Neural cell (in vitro differentiated cells): ENCODE data around the gene CAMK2G. TPM values are rescaled to one million over a fixed set of nuclear protein-coding genes. Genes with fewer than 3 reads are reported as not detected.

Source experiments
- H2AFZ ChIP-seq: fragments of 200-600, 300-800 bp; sonication (generic), shearing (Covaris generic); 2 replicates; pipeline ENCODE4 v1.6.0; 2014; ENCODE audit warnings: low read depth, mild to moderate bottlenecking, antibody characterized with exemption, low read length, moderate library complexity
- H3F3A ChIP-seq: fragments of 200-600 bp; shearing (Covaris generic); 2 replicates; pipeline ENCODE4 v1.6.1; 2016; ENCODE audit warnings: mild to moderate bottlenecking, moderate library complexity, mixed read lengths, antibody characterized with exemption, low read length; ENCODE audit not compliant: insufficient read depth, poor library complexity, severe bottlenecking
- H3K27ac ChIP-seq: fragments of 200-600, 300-800 bp; sonication (generic), shearing (Covaris generic); 2 replicates; pipeline ENCODE4 v1.5.1; 2014; ENCODE audit warnings: mild to moderate bottlenecking, low read length, moderate library complexity
- H3K27me3 ChIP-seq: fragments of 300-800, 200-600 bp; sonication (generic), shearing (Covaris generic); 2 replicates; pipeline ENCODE4 v1.6.0; 2014; ENCODE audit warnings: mild to moderate bottlenecking, low read depth, low read length, moderate library complexity; ENCODE audit not compliant: insufficient read depth
- H3K36me3 ChIP-seq: fragments of 300-800, 200-600 bp; sonication (generic), shearing (Covaris generic); 2 replicates; pipeline ENCODE4 v1.5.1; 2014; ENCODE audit warnings: mild to moderate bottlenecking, antibody characterized with exemption, low read length, moderate library complexity; ENCODE audit not compliant: insufficient read depth
- H3K4me2 ChIP-seq: fragments of 300-800, 200-600 bp; sonication (generic), shearing (Covaris generic); 2 replicates; pipeline ENCODE4 v1.6.0; 2014; ENCODE audit warnings: mild to moderate bottlenecking, low read length
- H3K4me3 ChIP-seq: fragments of 300-800, 200-600 bp; sonication (generic), shearing (Covaris generic); 2 replicates; pipeline ENCODE4 v1.5.1; 2014; ENCODE audit warnings: mild to moderate bottlenecking, low read length, moderate library complexity
- H3K79me2 ChIP-seq: fragments of 200-600 bp; shearing (Covaris generic); replicated peaks from 2 replicates; pipeline ENCODE4 v1.6.0; 2014; ENCODE audit warnings: mild to moderate bottlenecking, low read length, moderate library complexity; ENCODE audit not compliant: insufficient read depth
- H3K9ac ChIP-seq: fragments of 300-800, 200-600 bp; sonication (generic), shearing (Covaris generic); 2 replicates; pipeline ENCODE4 v1.6.1; 2016; ENCODE audit warnings: mild to moderate bottlenecking, low read length, mixed read lengths
- H3K9me2 ChIP-seq: fragments of 200-600 bp; shearing (Covaris generic); 2 replicates; pipeline ENCODE4 v1.6.1; 2016; ENCODE audit warnings: mild to moderate bottlenecking, low read length, mixed read lengths; ENCODE audit not compliant: insufficient read depth
- H3K9me3 ChIP-seq: fragments of 200-600, 300-800 bp; sonication (generic), shearing (Covaris generic); 2 replicates; pipeline ENCODE4 v1.6.1; 2016; ENCODE audit warnings: mild to moderate bottlenecking, mixed run types, low read length, moderate library complexity, mixed read lengths
- H4K20me1 ChIP-seq: fragments of 200-600 bp; shearing (Covaris generic); 2 replicates; pipeline ENCODE4 v1.6.1; 2016; ENCODE audit warnings: mild to moderate bottlenecking, mixed run types; ENCODE audit not compliant: insufficient read depth
- EP300 ChIP-seq: fragments of 450-650 bp; conservative IDR thresholded peaks from 2 replicates; pipeline ENCODE4 v1.6.1; 2014; ENCODE audit warnings: antibody characterized with exemption, mild to moderate bottlenecking, moderate library complexity; ENCODE audit not compliant: poor library complexity, severe bottlenecking
- EZH2 ChIP-seq: fragments of 200-600, 300-800 bp; shearing (Covaris generic), sonication (generic); IDR thresholded peaks from 2 replicates; pipeline ENCODE4 v1.6.1; 2014; ENCODE audit warnings: antibody characterized with exemption, low read length, borderline replicate concordance, mild to moderate bottlenecking; ENCODE audit not compliant: insufficient read depth, poor library complexity, severe bottlenecking
- MXI1 ChIP-seq: fragments of 450-650 bp; conservative IDR thresholded peaks from 2 replicates; pipeline ENCODE4 v1.6.1; 2014; ENCODE audit warnings: antibody characterized with exemption, mild to moderate bottlenecking; ENCODE audit not compliant: poor library complexity, severe bottlenecking
- RAD21 ChIP-seq: fragments of 450-650 bp; conservative IDR thresholded peaks from 2 replicates; pipeline ENCODE4 v1.6.1; 2014; ENCODE audit warnings: antibody characterized with exemption, mild to moderate bottlenecking, moderate library complexity
- SMC3 ChIP-seq: fragments of 450-650 bp; conservative IDR thresholded peaks from 2 replicates; pipeline ENCODE4 v1.6.1; 2014; ENCODE audit warnings: antibody characterized with exemption, mild to moderate bottlenecking, moderate library complexity; ENCODE audit not compliant: poor library complexity
- TAF1 ChIP-seq: IDR thresholded peaks from 2 replicates; pipeline ENCODE4 v1.6.1; 2012; ENCODE audit warnings: low read depth
- polyA plus RNA-seq: library from polyadenylated mRNA; depleted of rRNA; stranded (reverse); fragments of >200 nt; gene quantifications from 2 replicates; pipeline ENCODE4 v1.2.3, GENCODE V29; 2014
- TF ChIP-seq, protein P1 (sequence below): IDR thresholded peaks from 2 replicates; pipeline ENCODE4 v1.6.1; 2012; ENCODE audit warnings: borderline replicate concordance

Gene CAMK2G
- polyA plus RNA-seq, 1 donor from 2014 or later, result 55.4 TPM

DNA sequence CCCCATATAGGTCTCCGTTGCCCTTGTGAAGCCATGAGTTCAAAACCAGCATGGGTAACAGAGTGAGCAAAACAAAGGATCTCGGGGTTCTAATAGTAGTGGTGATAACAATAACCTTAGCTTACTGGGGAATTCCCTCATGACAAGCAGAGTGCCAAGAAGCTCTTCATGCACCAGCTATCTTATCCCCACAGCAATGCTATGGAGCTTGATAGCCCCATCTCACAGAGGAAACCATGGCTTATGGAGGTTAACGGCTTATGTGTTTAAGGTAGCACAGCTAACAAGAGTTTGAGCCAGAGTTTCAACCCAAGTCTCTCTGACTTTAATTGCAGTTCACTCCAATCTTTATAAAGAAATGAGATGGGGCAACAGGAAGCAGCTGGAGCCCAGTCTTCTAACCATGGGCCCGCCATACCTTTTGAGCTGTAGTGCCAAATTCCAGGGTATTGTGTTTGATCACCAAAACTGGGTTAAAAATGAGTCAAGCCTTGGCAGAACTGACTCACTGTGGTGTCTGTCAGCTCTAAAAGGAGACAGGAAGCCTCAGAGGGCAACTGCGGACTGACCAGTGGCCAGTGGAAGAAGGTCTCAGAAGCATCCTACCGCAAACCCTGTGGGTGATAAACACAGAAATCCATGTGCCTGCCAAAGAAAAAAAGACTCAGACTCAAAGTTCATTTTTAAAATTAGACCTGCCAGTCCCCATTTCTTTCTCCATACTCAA, 20.1 kb upstream of the CAMK2G start:
- H3K4me2 ChIP-seq, result no peak overlapping the region
- no peaks in the 10 kb centered on the region for H3F3A ChIP-seq
- no peaks in the 10 kb centered on the region for H3K9me3 ChIP-seq
- H3K27ac ChIP-seq, result no peak overlapping the region
- TF ChIP-seq EP300 (no peak), MXI1 (no peak), TAF1 (no peak), SMC3 (no peak), RAD21 (no peak)
- TF ChIP-seq, protein P1, sequence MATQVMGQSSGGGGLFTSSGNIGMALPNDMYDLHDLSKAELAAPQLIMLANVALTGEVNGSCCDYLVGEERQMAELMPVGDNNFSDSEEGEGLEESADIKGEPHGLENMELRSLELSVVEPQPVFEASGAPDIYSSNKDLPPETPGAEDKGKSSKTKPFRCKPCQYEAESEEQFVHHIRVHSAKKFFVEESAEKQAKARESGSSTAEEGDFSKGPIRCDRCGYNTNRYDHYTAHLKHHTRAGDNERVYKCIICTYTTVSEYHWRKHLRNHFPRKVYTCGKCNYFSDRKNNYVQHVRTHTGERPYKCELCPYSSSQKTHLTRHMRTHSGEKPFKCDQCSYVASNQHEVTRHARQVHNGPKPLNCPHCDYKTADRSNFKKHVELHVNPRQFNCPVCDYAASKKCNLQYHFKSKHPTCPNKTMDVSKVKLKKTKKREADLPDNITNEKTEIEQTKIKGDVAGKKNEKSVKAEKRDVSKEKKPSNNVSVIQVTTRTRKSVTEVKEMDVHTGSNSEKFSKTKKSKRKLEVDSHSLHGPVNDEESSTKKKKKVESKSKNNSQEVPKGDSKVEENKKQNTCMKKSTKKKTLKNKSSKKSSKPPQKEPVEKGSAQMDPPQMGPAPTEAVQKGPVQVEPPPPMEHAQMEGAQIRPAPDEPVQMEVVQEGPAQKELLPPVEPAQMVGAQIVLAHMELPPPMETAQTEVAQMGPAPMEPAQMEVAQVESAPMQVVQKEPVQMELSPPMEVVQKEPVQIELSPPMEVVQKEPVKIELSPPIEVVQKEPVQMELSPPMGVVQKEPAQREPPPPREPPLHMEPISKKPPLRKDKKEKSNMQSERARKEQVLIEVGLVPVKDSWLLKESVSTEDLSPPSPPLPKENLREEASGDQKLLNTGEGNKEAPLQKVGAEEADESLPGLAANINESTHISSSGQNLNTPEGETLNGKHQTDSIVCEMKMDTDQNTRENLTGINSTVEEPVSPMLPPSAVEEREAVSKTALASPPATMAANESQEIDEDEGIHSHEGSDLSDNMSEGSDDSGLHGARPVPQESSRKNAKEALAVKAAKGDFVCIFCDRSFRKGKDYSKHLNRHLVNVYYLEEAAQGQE, result no peak
- no peaks in the 10 kb centered on the region for H4K20me1 ChIP-seq
- H3K36me3 ChIP-seq, result no peaks in the 10 kb centered on the region
- no peak overlapping the region for H3K9ac ChIP-seq
- H3K9me2 ChIP-seq, result no peaks in the 10 kb centered on the region
- H3K27me3 ChIP-seq, result no peaks in the 10 kb centered on the region
- H2AFZ ChIP-seq, result no peak overlapping the region
- H3K4me3 ChIP-seq, result no peak overlapping the region
- no peaks in the 10 kb centered on the region for H3K79me2 ChIP-seq

DNA sequence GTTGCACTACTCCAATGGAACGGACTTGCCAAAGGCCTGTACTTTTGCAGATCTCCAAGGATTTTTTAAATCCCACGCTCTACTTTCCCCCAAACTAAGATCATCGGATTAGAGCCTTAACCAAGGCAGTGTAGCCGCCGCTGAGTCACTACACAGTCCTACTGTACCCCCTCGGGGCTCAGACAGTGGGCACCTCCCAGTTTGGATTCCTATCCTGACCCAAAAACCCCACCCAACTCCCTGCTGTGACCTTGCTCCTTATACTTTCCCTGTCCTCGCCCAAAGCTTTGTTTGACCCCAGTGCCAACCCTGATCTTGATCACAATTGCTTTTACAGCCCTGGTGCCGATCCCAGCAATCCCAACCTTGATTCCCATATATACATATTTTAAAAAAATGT, 19.1 kb upstream of the CAMK2G start:
- Histone ChIP-seq H3K9ac (no peak overlapping the region), H3K9me2 (no peaks in the 10 kb centered on the region), H3K4me3 (no peak overlapping the region), H3K36me3 (no peaks in the 10 kb centered on the region), H3K4me2 (no peak overlapping the region), H3K27me3 (no peaks in the 10 kb centered on the region), H2AFZ (no peak overlapping the region), H3K9me3 (no peaks in the 10 kb centered on the region), H4K20me1 (no peaks in the 10 kb centered on the region), H3F3A (no peaks in the 10 kb centered on the region), H3K27ac (no peak overlapping the region), H3K79me2 (no peaks in the 10 kb centered on the region)
- TF ChIP-seq, protein P1, result no peak
- no peak for TF ChIP-seq EZH2
- TF ChIP-seq RAD21, result no peak
- TF ChIP-seq SMC3, result no peak
